ENCODE results near the gene PABPC4L. TPM values are rescaled to one million over a fixed set of nuclear protein-coding genes. Genes with fewer than 3 reads are reported as not detected.
"Not testable (repeated sequence)": the region's sequence is repeated elsewhere in the genome, so short reads cannot be mapped to it uniquely, and the experiment has no call there.

PABPC4L gene
- 1 to 10 TPM; 1.6 TPM for total RNA-seq
- long read RNA-seq, donor 1 = 0 reads
- long read RNA-seq, donor 2 = 0 reads

GRCh38 chr4:134201216-134202161 is at the start of gene PABPC4L:
Gene PABPC4L (minus strand): TSS chr4:134201789. CDS start chr4:134201019, 770 bp downstream.
- intact Hi-C loops (cut with DNase I) = no loop called here
- DNase-seq (ENCODE audit: low spot score) = peak; percentile 74

DNA sequence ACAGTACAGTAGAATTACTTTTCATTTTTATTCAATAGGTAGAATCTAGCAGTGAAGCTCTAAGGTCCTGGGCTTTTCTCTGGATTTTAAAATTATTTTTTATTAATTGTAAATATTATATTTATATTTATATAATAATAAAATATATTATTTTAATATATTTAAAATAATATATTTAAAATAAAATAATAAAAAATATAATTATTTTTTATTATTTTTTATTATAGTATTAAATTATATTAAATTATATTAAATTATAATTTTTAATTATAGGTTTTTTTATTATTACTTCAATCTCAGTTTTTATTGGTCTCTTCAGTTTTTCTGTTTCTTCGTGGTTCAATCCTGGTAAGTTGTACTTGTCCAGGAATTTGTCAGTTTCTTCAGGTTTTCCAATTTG is 49.7 kb upstream of the PABPC4L start:
- DNase-seq (ENCODE audit: low spot score) = no peak
- intact Hi-C loops (cut with DNase I) = no loop called here

DNA sequence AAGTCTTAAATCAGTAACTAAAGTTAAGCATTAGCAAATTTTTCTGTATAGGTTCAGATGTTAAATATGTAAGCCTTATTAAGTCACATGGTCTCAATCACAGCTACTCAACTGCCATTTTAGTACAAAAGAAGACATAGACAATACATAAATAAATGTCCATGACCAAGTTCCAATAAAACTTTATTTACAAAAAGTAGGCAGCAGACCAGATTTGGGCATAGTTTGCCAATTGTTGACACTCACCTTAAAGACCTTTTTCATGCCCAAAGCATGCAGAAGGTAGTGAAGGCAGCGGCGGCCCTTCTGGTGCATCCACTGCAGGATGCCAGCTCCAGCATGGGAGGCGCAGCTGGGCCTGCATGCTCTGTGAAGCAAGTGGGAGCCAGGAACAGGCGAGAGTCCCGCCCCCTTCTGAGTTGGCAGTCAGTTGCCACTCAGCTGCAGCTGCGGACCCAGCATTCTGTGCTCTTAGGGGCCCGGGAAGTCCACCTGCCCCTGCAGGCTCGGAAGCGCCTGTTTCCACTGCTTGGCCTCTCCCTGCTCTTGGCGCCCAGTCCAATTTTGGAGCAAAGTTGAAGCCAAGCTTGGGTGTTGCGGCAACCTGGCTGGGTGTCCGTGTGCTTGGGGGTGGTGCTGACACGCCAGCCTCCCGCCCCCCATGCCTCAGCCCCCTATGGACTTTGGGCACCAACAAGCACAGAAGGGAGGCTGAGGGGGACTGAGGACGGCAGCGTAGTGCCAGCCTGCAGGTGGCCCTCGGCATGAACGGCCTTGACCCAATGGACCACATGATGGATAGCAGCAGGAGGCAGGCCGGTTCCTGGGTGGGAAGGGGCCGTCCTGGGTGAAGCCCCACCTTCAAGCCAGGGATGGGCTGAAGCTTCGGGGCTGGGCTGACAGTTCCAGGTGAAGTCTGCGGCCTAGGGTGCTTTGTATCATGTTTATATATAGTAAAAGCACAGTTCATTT is 42.4 kb upstream of the PABPC4L start:
- peak; percentile 74 for DNase-seq (ENCODE audit: low spot score)
- intact Hi-C loops (cut with DNase I) = no loop called here

- intact Hi-C loops (cut with DNase I) = no loop called here
- no peak for DNase-seq (ENCODE audit: low spot score)
Measured at GRCh38 chr4:134219043-134219442, 17.5 kb upstream of the PABPC4L start.

GRCh38 chr4:134216411-134216810 is 14.8 kb upstream of the PABPC4L start:
- no peak for DNase-seq (ENCODE audit: low spot score)
- intact Hi-C loops (cut with DNase I) = no loop called here

GRCh38 chr4:134215620-134216344 is 14.2 kb upstream of the PABPC4L start:
- DNase-seq (ENCODE audit: low spot score) = no peak
- intact Hi-C loops (cut with DNase I) = no loop called here

GRCh38 chr4:134207955-134208354 is 6.4 kb upstream of the PABPC4L start:
- peak; percentile 67 for DNase-seq (ENCODE audit: low spot score)
- intact Hi-C loops (cut with DNase I) = not testable (repeated sequence)

DNA sequence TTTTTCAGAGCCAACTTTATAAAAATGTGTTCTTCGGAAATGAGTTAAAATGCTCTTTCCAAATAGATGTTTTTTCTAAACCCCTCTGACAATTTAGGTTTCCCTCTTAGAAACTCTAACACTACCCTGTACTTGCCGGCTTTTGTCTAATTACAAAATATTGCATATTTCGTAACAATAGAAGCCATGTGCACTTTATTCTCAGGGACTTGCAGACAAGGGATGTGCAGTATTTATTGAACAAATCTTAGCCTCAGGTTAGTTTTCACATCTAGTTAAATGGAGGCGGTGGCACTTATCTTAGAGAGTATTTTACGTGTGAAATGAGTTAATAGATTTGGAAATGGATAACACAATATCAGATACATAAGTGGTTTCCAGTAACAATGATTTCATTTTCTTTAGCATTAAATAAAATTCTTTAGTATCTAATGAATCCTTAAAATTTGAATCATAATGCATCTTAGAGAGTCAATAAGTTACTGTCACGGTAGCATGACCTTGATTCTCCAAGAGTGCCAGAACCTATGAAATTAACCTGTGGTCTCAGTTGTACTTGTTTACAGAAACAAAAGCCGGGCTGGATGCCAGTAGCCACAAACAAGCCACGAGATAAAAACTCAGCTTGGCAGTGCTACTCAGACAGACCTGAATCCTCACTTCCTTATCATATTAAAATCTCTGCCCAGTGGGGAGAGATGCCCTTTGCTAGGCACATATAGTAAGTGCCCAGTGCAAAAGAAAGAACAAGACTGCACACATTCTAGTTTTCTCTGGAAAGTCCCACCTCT is 772 bp upstream of the PABPC4L start:
- intact Hi-C loops (cut with DNase I) = no loop called here
- DNase-seq (ENCODE audit: low spot score) = no peak

DNA sequence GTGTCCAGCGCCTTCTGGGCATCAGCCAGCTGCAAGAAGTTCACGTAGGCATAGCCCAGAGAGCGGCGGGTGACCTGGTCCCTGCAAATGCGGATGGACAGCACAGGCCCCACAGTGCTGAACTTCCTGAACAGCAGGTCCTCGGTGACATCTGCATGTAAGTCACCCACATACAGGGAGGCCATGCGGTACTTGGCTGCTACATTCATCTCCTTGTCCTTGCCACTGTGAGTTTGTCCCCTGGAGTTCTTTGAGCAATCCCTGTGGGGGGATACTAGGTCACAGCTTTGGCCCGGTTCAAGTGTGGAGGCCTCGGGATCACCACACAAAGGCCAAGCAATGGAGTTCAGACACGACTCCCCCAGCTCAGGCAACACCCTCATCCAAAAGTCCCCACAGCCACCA is 776 bp downstream of the PABPC4L start:
- intact Hi-C loops (cut with DNase I) = no loop called here
- peak; percentile 69 for DNase-seq (ENCODE audit: low spot score)

DNA sequence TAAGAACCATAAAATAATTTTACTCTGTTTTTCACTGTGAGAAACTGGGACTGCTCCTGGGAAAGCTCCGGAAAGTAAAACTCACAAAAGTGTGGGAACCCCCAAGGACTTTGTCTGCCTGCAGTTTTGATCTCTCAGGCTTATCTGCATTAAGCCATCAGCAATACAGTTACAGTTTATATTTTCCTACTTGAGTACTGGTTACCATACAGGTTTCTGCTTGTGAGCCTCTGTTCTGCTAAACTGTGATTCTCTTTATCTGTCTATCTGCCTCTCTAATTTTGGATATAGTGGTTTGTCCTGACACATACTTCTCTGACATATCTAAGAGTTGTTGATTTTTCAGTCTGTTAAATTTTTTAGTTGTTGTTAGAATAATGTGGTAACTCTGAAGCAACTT is 11.6 kb downstream of the PABPC4L start:
- no peak for DNase-seq (ENCODE audit: low spot score)
- intact Hi-C loops (cut with DNase I) = no loop called here

GRCh38 chr4:134189480-134189879 is 12.1 kb downstream of the PABPC4L start:
- intact Hi-C loops (cut with DNase I) = no loop called here
- no peak for DNase-seq (ENCODE audit: low spot score)

GRCh38 chr4:134178706-134179105 is 22.9 kb downstream of the PABPC4L start:
- intact Hi-C loops (cut with DNase I) = no loop called here
- DNase-seq (ENCODE audit: low spot score) = no peak

DNA sequence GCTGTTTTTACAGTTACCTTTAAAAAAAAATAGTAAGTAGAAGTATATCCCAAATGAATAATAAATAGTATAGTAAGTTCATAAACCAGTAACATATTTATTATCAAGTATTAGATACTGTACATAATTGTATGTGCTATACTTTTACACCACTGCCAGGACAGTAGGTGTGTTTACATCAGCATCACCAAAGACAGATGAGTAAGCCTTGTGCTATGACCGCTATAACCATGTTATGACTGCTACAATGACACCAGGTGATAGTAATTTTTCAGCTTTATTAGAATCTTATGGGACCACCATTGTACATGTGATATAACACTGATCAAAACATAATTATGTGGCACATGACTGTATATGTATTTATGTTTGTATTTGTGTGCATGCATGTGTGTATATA is 27.3 kb downstream of the PABPC4L start:
- DNase-seq (ENCODE audit: low spot score) = no peak
- intact Hi-C loops (cut with DNase I) = no loop called here

- intact Hi-C loops (cut with DNase I) = no loop called here
- no peak for DNase-seq (ENCODE audit: low spot score)
Measured at GRCh38 chr4:134160211-134160610, 41.4 kb downstream of the PABPC4L start.

GRCh38 chr4:134154097-134154496 is 47.5 kb downstream of the PABPC4L start:
- DNase-seq (ENCODE audit: low spot score) = no peak
- intact Hi-C loops (cut with DNase I) = no loop called here

DNA sequence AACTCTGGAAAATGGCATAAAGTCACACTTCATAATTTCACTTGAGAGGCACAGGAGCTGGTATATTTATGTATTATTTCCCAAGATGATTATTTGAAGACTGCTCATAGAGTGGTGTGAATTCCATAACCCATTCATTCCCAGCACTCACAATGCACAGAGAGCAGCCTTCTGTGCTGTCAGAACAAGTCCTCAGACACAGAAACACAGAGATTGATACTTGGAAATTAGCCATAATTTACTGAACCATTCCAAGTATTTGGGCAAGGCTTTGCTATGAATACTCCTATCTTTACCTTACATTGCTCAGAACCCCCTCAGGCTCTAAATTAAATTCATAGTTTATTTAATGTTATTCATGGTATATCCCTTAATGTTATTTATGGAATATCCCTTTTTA is 53.6 kb downstream of the PABPC4L start:
- intact Hi-C loops (cut with DNase I) = no loop called here

More for the DNA sequence above, 53.6 kb downstream of the PABPC4L start:
- no peak for DNase-seq (ENCODE audit: low spot score)
